HepG2 (cell line): ENCODE results near the gene ERFL. TPM values are rescaled to one million over a fixed set of nuclear protein-coding genes. Genes with fewer than 3 reads are reported as not detected.

Experiments
- ATM ChIP-seq: fragments of 450-650 bp; IDR thresholded peaks from 2 replicates; pipeline ENCODE4 v1.7.1; 2017; ENCODE audit warnings: mild to moderate bottlenecking, borderline replicate concordance
- FOXO1 ChIP-seq: sonication (generic); formaldehyde crosslinking; IDR thresholded peaks from 2 replicates; pipeline ENCODE4 v1.4.0; 2020; ENCODE audit warnings: missing genetic modification reagents
- GATAD1 ChIP-seq: IDR thresholded peaks from 2 replicates; pipeline ENCODE4 v1.6.1; 2016; ENCODE audit warnings: missing genetic modification reagents, missing compliant biosample characterization
- KAT2B ChIP-seq: fragments of 150-350 bp; IDR thresholded peaks from 2 replicates; pipeline ENCODE4 v1.6.1; 2014; ENCODE audit warnings: low read depth, low read length, borderline replicate concordance
- MEIS2 ChIP-seq: sonication (generic); formaldehyde crosslinking; IDR thresholded peaks from 2 replicates; pipeline ENCODE4 v1.9.0; 2021; ENCODE audit warnings: mild to moderate bottlenecking, missing genetic modification reagents
- NFE2L1 ChIP-seq: sonication (generic); formaldehyde crosslinking; IDR thresholded peaks from 2 replicates; pipeline ENCODE4 v1.4.0; 2020; ENCODE audit warnings: missing genetic modification reagents, mild to moderate bottlenecking, borderline replicate concordance
- NR3C1 ChIP-seq: sonication (generic); formaldehyde crosslinking; IDR thresholded peaks from 2 replicates; pipeline ENCODE4 v1.4.0; 2020; ENCODE audit warnings: missing genetic modification reagents
- SETDB1 ChIP-seq: sonication (generic); formaldehyde crosslinking; IDR thresholded peaks from 2 replicates; pipeline ENCODE4 v1.5.1; 2020; ENCODE audit warnings: missing genetic modification reagents, mild to moderate bottlenecking, borderline replicate concordance
- SNRNP70 ChIP-seq: fragments of 200-400 bp; formaldehyde crosslinking; IDR thresholded peaks from 2 replicates; pipeline ENCODE4 v1.6.1; 2017; ENCODE audit warnings: mild to moderate bottlenecking, low read depth, low read length, moderate library complexity
- SOX5 ChIP-seq: IDR thresholded peaks from 2 replicates; pipeline ENCODE4 v1.6.1; 2016; ENCODE audit warnings: borderline replicate concordance
- XBP1 ChIP-seq: sonication (generic); formaldehyde crosslinking; IDR thresholded peaks from 2 replicates; pipeline ENCODE4 v1.5.0; 2020; ENCODE audit warnings: missing genetic modification reagents
- ZFP62 ChIP-seq: sonication (generic); formaldehyde crosslinking; IDR thresholded peaks from 2 replicates; pipeline ENCODE4 v1.4.0; 2020; ENCODE audit warnings: missing genetic modification reagents
- ZNF776 ChIP-seq: sonication (generic); formaldehyde crosslinking; IDR thresholded peaks from 2 replicates; pipeline ENCODE4 v1.4.0; 2020; ENCODE audit warnings: mild to moderate bottlenecking, missing genetic modification reagents
- ZNF850 ChIP-seq: sonication (generic); formaldehyde crosslinking; conservative IDR thresholded peaks from 2 replicates; pipeline ENCODE4 v1.9.0; 2021; ENCODE audit warnings: mild to moderate bottlenecking, missing genetic modification reagents
- polyA plus RNA-seq, 8 experiments: library from polyadenylated mRNA; depleted of rRNA in 3 of 8; stranded (reverse) in 7 of 8; unstranded in 1 of 8; fragments of >200 nt; fragmentation: Illumina TruSeq in 4 of 8; extraction: Trizol in 4 of 8; gene quantifications; 2 replicates each; pipeline versions ENCODE4 v1.2.1 to v1.2.3, GENCODE V29; 2011 to 2016; ENCODE audit warnings: low read depth in 4 of 8, missing spikeins in 1 of 8, mixed read lengths in 1 of 8; ENCODE audit not compliant: insufficient read depth in 1 of 8
- total RNA-seq, 5 experiments: library from RNA; depleted of rRNA; stranded (reverse); fragments of >200 nt; fragmentation: Illumina TruSeq; extraction: Trizol; gene quantifications; 2 replicates each; pipeline ENCODE4 v1.2.3, GENCODE V29; 2016; ENCODE audit warnings: low read depth in 1 of 5
- TF ChIP-seq, protein P1 (sequence below): sonication (generic); formaldehyde crosslinking; IDR thresholded peaks from 2 replicates; pipeline ENCODE4 v1.8.1; 2023; ENCODE audit warnings: mild to moderate bottlenecking, missing genetic modification reagents
- TF ChIP-seq, protein P2 (sequence below): sonication (generic); formaldehyde crosslinking; IDR thresholded peaks from 2 replicates; pipeline ENCODE4 v1.4.0; 2020; ENCODE audit warnings: mild to moderate bottlenecking, missing genetic modification reagents
- TF ChIP-seq, protein P3 (sequence below): sonication (generic); formaldehyde crosslinking; IDR thresholded peaks from 2 replicates; pipeline ENCODE4 v1.8.1; 2023; ENCODE audit warnings: mild to moderate bottlenecking, missing genetic modification reagents, borderline replicate concordance
- TF ChIP-seq, protein P4 (sequence below): sonication (generic); formaldehyde crosslinking; IDR thresholded peaks from 2 replicates; pipeline ENCODE4 v1.4.0; 2020; ENCODE audit warnings: mild to moderate bottlenecking, missing genetic modification reagents
- TF ChIP-seq, protein P5 (sequence below): sonication (generic); formaldehyde crosslinking; IDR thresholded peaks from 2 replicates; pipeline ENCODE4 v1.4.0; 2020; ENCODE audit warnings: missing genetic modification reagents, mild to moderate bottlenecking, borderline replicate concordance

The ERFL gene
- total and polyA plus RNA-seq, 2 of the 13 experiments (the other 11 are each of a cell fraction or from before 2014, with no cell fraction given) = not detected

DNA sequence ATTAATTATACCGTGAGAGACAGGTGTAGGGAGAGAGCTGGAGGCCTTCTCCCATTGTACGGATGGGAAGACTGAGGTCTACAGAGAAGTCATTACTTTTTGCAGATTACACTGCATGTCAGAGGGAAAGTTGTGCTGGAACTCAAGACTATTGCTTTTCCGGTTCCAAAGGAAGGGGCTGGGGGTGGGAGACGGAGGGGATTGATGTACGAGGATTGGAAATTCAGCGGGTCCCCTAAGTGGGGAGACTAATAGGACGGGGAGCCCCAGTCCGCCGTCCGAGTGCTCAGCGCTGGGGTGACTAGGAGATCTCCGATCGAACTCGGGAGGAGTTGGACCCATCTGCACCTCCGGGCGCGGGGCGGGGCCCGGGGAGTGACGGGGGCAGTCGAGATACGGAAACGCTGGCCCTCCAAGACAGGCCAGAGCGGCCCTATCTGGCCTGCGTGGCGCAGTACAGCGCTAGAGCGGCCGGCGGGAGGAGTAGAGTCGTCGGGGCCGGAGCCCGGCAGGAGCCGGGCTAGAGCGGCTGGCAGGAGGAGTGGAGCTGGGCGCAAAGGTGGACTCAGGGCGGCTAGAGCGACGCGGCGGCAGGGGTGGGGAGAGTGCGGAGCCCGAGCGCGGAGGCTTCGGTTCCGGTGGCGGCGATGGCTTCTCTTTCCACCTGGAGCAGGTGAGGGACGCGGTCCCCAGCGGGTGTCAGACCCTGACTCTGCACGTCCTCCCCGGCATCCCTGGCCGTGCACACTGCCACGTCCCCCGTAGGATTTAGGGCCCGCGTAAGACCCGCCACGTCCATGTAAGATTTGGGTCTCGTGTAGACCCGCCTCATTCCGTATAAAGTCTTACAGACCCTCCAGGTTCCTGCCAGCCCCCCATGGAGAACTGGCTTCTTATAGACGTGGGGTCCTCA lies 44.2 kb downstream of the ERFL start (continued):
- TF ChIP-seq, protein P1, sequence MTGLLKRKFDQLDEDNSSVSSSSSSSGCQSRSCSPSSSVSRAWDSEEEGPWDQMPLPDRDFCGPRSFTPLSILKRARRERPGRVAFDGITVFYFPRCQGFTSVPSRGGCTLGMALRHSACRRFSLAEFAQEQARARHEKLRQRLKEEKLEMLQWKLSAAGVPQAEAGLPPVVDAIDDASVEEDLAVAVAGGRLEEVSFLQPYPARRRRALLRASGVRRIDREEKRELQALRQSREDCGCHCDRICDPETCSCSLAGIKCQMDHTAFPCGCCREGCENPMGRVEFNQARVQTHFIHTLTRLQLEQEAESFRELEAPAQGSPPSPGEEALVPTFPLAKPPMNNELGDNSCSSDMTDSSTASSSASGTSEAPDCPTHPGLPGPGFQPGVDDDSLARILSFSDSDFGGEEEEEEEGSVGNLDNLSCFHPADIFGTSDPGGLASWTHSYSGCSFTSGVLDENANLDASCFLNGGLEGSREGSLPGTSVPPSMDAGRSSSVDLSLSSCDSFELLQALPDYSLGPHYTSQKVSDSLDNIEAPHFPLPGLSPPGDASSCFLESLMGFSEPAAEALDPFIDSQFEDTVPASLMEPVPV (CRISPR knock-in tag) = peak; percentile 53; the same call in 1 of the 2 replicates
- TF ChIP-seq GATAD1 (CRISPR knock-in tag) (peak; percentile 92), ZNF776 (CRISPR knock-in tag) (peak; percentile 55), KAT2B (no peak), NR3C1 (CRISPR knock-in tag) (no peak), ZFP62 (CRISPR knock-in tag) (0 out of 2 replicates have a peak, but pooled peaks have one; percentile 15), ZNF850 (CRISPR knock-in tag) (no peak), SNRNP70 (no peak), SETDB1 (CRISPR knock-in tag) (no peak), NFE2L1 (no peak), XBP1 (CRISPR knock-in tag) (0 out of 2 replicates have a peak, but pooled peaks have one; percentile 46), ATM (no peak), MEIS2 (peak; percentile 89), FOXO1 (CRISPR knock-in tag) (0 out of 2 replicates have a peak, but pooled peaks have one; percentile 59), SOX5 (CRISPR knock-in tag) (peak; percentile 57; the same call in 1 of the 2 replicates)
- TF ChIP-seq, protein P2, sequence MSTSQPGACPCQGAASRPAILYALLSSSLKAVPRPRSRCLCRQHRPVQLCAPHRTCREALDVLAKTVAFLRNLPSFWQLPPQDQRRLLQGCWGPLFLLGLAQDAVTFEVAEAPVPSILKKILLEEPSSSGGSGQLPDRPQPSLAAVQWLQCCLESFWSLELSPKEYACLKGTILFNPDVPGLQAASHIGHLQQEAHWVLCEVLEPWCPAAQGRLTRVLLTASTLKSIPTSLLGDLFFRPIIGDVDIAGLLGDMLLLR = 0 out of 2 replicates have a peak, but pooled peaks have one; percentile 54
- TF ChIP-seq, protein P3, sequence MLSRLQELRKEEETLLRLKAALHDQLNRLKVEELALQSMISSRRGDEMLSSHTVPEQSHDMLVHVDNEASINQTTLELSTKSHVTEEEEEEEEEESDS = no peak; the same call in 1 of the 2 replicates
- TF ChIP-seq, protein P4, sequence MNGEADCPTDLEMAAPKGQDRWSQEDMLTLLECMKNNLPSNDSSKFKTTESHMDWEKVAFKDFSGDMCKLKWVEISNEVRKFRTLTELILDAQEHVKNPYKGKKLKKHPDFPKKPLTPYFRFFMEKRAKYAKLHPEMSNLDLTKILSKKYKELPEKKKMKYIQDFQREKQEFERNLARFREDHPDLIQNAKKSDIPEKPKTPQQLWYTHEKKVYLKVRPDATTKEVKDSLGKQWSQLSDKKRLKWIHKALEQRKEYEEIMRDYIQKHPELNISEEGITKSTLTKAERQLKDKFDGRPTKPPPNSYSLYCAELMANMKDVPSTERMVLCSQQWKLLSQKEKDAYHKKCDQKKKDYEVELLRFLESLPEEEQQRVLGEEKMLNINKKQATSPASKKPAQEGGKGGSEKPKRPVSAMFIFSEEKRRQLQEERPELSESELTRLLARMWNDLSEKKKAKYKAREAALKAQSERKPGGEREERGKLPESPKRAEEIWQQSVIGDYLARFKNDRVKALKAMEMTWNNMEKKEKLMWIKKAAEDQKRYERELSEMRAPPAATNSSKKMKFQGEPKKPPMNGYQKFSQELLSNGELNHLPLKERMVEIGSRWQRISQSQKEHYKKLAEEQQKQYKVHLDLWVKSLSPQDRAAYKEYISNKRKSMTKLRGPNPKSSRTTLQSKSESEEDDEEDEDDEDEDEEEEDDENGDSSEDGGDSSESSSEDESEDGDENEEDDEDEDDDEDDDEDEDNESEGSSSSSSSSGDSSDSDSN = peak; percentile 60
- TF ChIP-seq, protein P5, sequence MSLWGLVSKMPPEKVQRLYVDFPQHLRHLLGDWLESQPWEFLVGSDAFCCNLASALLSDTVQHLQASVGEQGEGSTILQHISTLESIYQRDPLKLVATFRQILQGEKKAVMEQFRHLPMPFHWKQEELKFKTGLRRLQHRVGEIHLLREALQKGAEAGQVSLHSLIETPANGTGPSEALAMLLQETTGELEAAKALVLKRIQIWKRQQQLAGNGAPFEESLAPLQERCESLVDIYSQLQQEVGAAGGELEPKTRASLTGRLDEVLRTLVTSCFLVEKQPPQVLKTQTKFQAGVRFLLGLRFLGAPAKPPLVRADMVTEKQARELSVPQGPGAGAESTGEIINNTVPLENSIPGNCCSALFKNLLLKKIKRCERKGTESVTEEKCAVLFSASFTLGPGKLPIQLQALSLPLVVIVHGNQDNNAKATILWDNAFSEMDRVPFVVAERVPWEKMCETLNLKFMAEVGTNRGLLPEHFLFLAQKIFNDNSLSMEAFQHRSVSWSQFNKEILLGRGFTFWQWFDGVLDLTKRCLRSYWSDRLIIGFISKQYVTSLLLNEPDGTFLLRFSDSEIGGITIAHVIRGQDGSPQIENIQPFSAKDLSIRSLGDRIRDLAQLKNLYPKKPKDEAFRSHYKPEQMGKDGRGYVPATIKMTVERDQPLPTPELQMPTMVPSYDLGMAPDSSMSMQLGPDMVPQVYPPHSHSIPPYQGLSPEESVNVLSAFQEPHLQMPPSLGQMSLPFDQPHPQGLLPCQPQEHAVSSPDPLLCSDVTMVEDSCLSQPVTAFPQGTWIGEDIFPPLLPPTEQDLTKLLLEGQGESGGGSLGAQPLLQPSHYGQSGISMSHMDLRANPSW = no peak
